GM10266 (cell line): ENCODE measurements around the gene GABPA.

Experiments
- DNase-seq: peaks from one replicate; pipeline ENCODE4 v3.0.0; 2012; ENCODE audit errors: extremely low spot score
- TF ChIP-seq, protein P1 (sequence below): IDR thresholded peaks from 2 replicates; pipeline ENCODE4 v1.5.1; 2012; ENCODE audit warnings: mild to moderate bottlenecking, low read depth; ENCODE audit not compliant: control insufficient read depth, insufficient read depth; ENCODE audit errors: missing control alignments

GABPA gene

DNA sequence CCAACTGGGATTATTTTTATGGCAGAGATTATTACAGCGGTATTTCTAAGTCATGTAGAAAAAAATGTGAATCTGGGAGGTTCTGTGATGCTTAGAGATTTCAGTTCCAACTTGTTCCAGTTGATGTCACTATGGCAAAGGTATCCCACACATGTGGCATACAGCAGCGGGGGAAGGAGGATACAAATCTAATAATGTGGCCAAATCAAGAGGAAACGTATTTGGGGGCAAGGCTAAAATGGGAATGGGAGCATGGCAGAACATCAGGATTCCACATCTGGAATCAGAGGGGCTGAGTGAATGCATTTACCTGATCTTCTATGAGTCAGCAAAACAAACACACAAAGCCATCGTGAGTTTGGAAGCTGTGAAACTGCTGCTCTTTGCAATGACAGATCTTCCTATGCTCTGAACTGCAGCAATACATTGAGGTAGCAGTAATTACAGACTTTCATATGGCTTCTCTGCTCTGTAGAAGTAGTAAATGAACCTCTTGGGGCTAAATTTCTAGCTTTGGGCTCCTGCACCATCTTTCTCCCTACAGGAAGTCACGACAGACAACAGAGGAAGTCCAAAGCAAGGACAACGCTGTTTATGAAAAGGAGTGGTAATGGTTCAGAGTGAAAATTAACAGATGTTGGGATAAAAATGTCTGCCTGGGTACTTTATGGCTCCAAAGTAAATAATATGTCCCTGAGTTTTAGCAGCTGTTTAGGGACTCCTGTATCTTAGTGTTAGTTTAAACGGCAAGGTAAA, 55.5 kb downstream of the GABPA start:
- TF ChIP-seq, protein P1, sequence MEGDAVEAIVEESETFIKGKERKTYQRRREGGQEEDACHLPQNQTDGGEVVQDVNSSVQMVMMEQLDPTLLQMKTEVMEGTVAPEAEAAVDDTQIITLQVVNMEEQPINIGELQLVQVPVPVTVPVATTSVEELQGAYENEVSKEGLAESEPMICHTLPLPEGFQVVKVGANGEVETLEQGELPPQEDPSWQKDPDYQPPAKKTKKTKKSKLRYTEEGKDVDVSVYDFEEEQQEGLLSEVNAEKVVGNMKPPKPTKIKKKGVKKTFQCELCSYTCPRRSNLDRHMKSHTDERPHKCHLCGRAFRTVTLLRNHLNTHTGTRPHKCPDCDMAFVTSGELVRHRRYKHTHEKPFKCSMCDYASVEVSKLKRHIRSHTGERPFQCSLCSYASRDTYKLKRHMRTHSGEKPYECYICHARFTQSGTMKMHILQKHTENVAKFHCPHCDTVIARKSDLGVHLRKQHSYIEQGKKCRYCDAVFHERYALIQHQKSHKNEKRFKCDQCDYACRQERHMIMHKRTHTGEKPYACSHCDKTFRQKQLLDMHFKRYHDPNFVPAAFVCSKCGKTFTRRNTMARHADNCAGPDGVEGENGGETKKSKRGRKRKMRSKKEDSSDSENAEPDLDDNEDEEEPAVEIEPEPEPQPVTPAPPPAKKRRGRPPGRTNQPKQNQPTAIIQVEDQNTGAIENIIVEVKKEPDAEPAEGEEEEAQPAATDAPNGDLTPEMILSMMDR: peak; percentile 5
- DNase-seq: peak; percentile 26

DNA sequence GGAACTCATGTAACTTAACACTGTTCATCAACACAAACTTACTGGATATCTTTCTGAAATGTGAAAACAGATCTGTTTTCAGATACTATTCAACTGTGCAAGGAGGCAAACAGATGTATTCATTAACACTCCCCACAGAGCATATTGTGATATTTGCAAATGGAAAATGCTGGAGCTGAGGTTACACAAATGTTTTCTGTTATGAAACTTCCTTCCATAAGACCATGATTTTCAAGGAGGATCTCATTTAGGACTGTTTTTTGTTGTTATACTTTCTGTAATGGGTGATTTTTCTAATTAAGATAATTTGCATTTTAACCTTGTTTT, 56.1 kb downstream of the GABPA start:
- TF ChIP-seq, protein P1: no peak
- DNase-seq: no peak

DNA sequence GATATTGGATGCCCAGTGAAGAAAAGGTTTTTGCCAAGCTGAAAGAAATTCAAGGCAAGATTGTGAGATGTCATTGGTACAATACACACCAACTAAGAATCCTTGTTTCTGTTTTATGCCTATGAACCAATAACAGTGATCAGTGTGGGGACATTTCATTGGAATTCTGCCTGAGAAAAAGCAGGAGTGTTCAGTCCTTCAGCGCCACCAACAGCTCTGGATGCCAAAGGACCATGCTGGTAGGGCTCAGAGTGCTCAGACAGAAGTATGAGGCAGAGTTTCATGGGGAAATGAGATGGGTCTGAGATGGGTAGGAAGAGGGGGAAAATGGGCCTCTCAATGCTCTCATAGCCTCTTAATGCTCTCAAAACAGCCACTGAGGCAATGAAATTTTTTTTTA, 56.5 kb downstream of the GABPA start:
- TF ChIP-seq, protein P1: no peak
- no peak for DNase-seq

DNA sequence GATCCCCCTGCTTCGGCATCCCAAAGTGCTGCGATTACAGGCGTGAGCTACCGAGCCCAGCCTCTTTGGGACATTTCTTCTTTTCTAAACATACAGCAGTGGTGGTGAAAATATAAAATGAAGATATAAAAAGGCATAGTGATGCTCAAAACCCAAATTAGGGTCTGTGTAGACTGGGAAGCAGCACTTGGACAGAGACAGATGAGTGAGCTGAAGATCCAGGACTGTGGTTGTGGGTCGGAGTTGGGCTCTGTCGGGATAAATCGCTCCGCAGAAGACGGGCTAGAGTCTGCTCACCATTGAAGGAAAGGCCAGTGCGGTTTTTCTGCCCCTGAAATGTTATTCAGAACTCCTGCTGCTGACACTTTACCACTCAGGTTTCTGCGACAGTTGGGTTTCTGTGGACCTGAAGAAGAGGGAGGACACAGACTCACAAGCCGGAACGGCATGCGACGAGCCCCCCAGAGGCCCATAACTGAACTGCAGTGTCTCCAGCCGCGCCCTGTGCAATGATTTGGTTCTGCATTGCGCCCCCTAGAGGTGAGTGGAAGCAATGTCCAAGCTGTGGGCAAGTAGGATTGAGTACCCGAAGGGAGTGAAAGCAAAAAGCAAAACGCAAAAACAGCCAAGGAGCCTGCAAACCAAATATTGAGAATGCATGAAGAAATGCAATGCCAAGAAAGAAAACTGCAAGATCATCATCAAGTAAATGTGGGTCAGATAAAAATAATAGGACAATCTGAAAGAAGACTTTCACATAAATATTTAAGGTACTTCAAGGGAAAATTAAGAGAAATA, 66.6 kb downstream of the GABPA start:
- TF ChIP-seq, protein P1: peak; percentile 96
- peak; percentile 80 for DNase-seq

DNA sequence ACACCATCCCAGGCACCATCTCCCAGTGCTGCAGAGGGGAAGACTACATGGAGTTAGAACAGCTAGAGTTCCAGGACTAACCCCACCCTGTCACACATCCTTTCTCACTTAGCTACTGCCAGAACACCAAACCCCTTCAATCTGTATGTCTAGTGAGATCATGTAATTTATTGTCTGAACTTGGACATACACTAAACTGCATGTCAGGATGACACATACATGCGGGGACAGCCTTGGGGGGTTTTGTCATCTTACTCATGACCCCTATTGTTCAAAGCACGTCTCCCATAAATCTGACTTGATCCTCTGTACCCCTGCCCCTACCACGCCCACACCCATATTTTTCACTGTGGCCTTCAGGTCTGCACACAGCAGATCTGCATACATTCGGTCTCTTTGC, 71.3 kb downstream of the GABPA start:
- TF ChIP-seq, protein P1: no peak
- DNase-seq: no peak

DNA sequence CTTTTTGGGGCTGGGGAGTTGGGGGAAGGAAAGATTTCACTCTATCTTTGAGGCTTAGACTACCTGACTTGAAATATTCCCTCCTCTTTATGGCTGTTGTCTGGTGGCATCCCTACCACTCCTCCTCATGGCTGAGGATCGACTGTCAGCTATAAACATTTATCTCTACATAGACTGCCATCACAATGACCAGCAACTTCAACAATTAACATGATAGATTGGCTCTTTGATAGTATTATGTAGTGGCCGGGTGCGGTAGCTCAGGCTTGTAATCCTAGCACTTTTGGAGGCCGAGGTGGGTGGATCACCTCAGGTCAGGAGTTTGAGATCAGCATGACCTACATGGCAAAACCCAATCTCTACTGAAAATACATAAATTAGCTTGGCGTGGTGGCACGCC, 72.4 kb downstream of the GABPA start:
- no peak for DNase-seq
- TF ChIP-seq, protein P1: no peak

DNA sequence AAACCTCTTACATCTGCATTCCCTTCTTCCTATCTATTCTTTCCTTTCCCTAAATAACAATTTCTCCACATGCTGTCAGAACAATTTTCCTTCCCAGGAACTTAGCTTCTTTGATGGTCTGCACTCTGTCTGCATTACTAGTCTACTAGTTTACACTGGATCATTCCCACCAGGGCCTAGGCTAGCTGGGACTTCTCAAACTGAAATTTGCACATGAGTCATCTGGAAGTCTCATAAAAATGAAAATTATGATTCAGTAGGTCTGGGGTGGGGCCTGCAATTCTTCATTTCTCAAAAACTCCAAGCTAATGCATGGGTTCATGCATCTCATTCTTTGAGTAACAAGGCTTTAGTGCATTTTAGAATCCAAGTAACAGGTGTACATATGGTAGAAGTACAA, 74.2 kb downstream of the GABPA start:
- DNase-seq: no peak
- TF ChIP-seq, protein P1: no peak
